Endodermal cell (in vitro differentiated cells): Measurements from ENCODE around the gene PZP. TPM values are rescaled to one million over a fixed set of nuclear protein-coding genes. Genes with fewer than 3 reads are reported as not detected.
"Not testable (repeated sequence)": the region's sequence is repeated elsewhere in the genome, so short reads cannot be mapped to it uniquely, and the experiment has no call there.

Experiments
- DNase-seq: peaks from one replicate; pipeline ENCODE4 v3.0.0-alpha.2; 2017
- H3K27ac ChIP-seq: 2 replicates; pipeline ENCODE4 v1.5.1; 2013; ENCODE audit warnings: mild to moderate bottlenecking, low read depth, low read length, moderate library complexity
- H3K27me3 ChIP-seq: 2 replicates; pipeline ENCODE4 v1.6.1; 2013; ENCODE audit warnings: mild to moderate bottlenecking, low read length, moderate library complexity; ENCODE audit not compliant: insufficient read depth, control insufficient read depth, poor library complexity, severe bottlenecking
- H3K36me3 ChIP-seq: 2 replicates; pipeline ENCODE4 v1.7.0; 2013; ENCODE audit warnings: mild to moderate bottlenecking, low read length, moderate library complexity; ENCODE audit not compliant: control insufficient read depth, insufficient read depth
- H3K4me1 ChIP-seq: one replicate; pipeline ENCODE4 v1.7.0; 2013; ENCODE audit warnings: low read length; ENCODE audit not compliant: control insufficient read depth, insufficient read depth
- H3K4me3 ChIP-seq: 2 replicates; pipeline ENCODE4 v1.5.1; 2013; ENCODE audit warnings: mild to moderate bottlenecking, low read length, moderate library complexity
- H3K9ac ChIP-seq: 2 replicates; pipeline ENCODE4 v1.6.1; 2013; ENCODE audit warnings: mild to moderate bottlenecking, low read length, moderate library complexity; ENCODE audit not compliant: poor library complexity, severe bottlenecking; ENCODE audit errors: extremely low read depth
- H3K9me3 ChIP-seq: 2 replicates; pipeline ENCODE4 v1.6.1; 2013; ENCODE audit warnings: mild to moderate bottlenecking, low read length, moderate library complexity; ENCODE audit not compliant: control insufficient read depth
- H3K27ac Mint-ChIP-seq: 2 replicates; pipeline ENCODE4 v1.8.0; 2020; ENCODE audit warnings: mixed read lengths
- H3K27me3 Mint-ChIP-seq: 2 replicates; pipeline ENCODE4 v1.8.0; 2021; ENCODE audit warnings: mild to moderate bottlenecking, mixed read lengths; ENCODE audit not compliant: insufficient read depth
- H3K36me3 Mint-ChIP-seq: 2 replicates; pipeline ENCODE4 v1.8.0; 2020; ENCODE audit warnings: low read depth, mixed read lengths
- H3K4me1 Mint-ChIP-seq: 2 replicates; pipeline ENCODE4 v1.8.0; 2020; ENCODE audit warnings: mixed read lengths
- H3K4me3 Mint-ChIP-seq: 2 replicates; pipeline ENCODE4 v1.8.0; 2020; ENCODE audit warnings: mild to moderate bottlenecking, moderate library complexity, mixed read lengths
- H3K9me3 Mint-ChIP-seq: 2 replicates; pipeline ENCODE4 v1.8.0; 2020; ENCODE audit warnings: mild to moderate bottlenecking, mixed read lengths
- WGBS, 2 experiments: methylation state at CpG; one replicate each; pipeline versions ENCODE4 v1.1.5 to v1.1.7; 2013; ENCODE audit warnings: missing lambda C conversion rate in 2 of 2, mixed read lengths in 1 of 2; ENCODE audit not compliant: insufficient coverage in 1 of 2, insufficient read length in 1 of 2; 5-methylcytosine and 5-hydroxymethylcytosine counted together
- total RNA-seq, 2 donors: library from RNA; stranded (reverse); fragmentation: NEBNext Ultra II Directional in 1 of 2; extraction: Animal tissue kit (Norgen Biotek cat#: 25700) in 1 of 2; gene quantifications; 2 replicates in 1 of 2; 3 replicates in 1 of 2; pipeline ENCODE4 v1.2.1, GENCODE V29; 2021
- TF ChIP-seq, protein P1 (sequence below): fragments of 200-600 bp; sonication (generic); conservative IDR thresholded peaks from 2 replicates; pipeline ENCODE4 v1.5.0; 2021; ENCODE audit warnings: antibody characterized with exemption, mild to moderate bottlenecking

PZP gene
- total RNA-seq, 2 donors from 2014 or later = 1.3 TPM; not detected in 1

DNA sequence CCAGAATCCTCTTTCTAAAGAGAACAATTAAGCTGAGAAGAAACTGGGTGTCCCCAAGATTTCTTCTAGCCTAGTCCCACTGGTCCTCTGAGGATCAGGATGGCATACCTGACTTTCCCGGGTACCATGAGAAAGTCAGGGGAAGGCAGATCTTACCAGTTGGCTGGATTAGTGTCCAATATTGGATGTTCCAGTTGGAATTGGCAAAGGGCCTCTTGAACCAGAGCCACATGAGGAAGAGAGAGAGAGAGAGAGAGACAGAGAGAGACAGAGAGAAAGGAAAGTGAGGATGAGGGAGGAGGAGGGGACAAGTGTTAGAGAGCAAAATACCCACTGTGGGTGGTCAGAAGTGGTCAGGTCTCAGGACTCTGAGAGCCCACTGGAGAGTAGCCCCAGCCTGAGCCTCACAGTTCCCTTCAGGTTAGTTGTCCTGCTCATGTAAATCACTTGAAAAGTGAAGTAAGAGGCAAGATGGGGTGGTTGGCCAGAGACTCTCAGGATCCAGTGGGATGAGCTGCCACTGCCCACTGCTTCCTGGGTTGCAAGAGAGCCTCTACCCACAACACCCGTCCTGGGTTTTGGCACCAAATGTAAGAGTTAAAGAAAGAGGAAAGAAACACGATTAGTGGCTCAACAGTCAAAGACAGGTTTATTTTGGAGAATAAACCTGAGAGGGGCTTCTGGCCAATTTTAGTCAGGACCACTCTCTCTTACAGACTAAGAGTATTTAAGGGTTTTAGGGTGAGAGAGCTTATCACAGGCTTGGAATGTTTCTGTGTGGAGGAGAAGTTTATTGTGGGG lies 64.1 kb downstream of the PZP start:
- no peak overlapping the region for H3K27ac Mint-ChIP-seq
- H3K27me3 Mint-ChIP-seq = peaks cover 26% of the 10 kb centered on the region
- H3K36me3 Mint-ChIP-seq = peaks cover 5% of the 10 kb centered on the region
- H3K4me3 Mint-ChIP-seq = no peak overlapping the region
- H3K4me1 Mint-ChIP-seq = peaks cover 3% of the 10 kb centered on the region
- TF ChIP-seq, protein P1, sequence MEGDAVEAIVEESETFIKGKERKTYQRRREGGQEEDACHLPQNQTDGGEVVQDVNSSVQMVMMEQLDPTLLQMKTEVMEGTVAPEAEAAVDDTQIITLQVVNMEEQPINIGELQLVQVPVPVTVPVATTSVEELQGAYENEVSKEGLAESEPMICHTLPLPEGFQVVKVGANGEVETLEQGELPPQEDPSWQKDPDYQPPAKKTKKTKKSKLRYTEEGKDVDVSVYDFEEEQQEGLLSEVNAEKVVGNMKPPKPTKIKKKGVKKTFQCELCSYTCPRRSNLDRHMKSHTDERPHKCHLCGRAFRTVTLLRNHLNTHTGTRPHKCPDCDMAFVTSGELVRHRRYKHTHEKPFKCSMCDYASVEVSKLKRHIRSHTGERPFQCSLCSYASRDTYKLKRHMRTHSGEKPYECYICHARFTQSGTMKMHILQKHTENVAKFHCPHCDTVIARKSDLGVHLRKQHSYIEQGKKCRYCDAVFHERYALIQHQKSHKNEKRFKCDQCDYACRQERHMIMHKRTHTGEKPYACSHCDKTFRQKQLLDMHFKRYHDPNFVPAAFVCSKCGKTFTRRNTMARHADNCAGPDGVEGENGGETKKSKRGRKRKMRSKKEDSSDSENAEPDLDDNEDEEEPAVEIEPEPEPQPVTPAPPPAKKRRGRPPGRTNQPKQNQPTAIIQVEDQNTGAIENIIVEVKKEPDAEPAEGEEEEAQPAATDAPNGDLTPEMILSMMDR = no peak
- WGBS, 2 experiments = 88% methylated on average over 3 of the region's 3 CpGs; no CpG with 5 or more reads in 1 of the 2 experiments
- no peaks in the 10 kb centered on the region for H3K27me3 ChIP-seq
- H3K4me3 ChIP-seq = no peak overlapping the region
- H3K9ac ChIP-seq = no peak overlapping the region
- no peak for DNase-seq
- H3K27ac ChIP-seq = no peak overlapping the region
- H3K4me1 ChIP-seq = no peaks in the 10 kb centered on the region
- peaks cover 46% of the 10 kb centered on the region for H3K9me3 ChIP-seq
- peaks cover 69% of the 10 kb centered on the region for H3K9me3 Mint-ChIP-seq
- no peaks in the 10 kb centered on the region for H3K36me3 ChIP-seq

DNA sequence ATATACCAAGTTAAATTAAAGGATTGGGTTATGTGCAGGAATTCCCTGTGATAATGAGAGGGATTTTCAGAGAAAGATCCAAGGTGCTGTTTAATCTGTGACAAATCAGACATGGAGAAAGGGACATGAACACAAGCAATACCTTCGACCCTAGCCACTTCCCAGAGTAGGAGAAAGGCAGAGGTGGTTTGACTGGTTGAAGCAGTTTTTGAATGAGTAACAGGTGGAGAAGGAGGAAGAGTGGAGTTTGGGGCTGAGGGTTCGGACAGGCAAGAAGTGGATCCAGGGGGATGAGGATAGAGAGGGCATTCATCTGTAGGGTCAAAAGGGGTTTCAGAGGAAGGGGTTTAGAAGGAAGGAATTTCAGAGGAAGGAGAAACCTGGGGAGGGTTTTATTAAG lies 65.1 kb downstream of the PZP start:
- Histone ChIP-seq H3K9me3 (peaks cover 50% of the 10 kb centered on the region), H3K27ac (no peak overlapping the region)
- TF ChIP-seq, protein P1 = no peak

DNA sequence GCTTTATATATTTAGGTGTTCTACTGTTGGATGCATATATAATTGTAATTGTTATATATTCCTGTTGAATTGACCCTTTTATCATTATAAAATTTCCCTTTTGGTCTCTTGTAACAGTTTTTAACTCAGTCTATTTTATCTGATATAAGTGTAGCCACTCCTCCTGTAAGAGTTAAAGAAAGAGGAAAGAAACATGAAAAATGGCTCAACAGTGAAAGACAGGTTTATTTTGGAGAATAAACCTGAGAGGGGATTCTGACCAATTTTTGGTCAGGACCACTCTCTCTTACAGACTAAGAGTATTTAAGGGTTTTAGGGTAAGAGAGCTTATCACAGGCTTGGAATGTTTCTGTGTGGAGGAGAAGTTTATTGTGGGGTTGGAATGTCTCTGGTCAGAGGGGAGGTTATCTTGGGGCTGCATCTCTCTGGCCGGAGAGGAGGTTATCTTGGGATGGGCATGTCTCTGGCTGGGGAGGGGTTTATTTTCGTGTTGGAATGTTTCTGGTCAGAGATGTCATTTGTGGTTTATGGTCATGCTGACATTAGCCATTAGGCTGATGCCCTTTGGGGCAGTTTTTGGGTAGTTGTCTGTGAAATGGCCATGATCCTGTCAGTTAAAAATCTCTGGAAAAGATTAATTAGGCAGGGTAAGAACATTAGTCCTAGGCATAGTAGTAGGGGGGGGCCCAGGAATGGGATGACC lies 68.5 kb downstream of the PZP start:
- not testable (repeated sequence) for H3K9ac ChIP-seq, H3K27me3 ChIP-seq, H3K27me3 Mint-ChIP-seq, DNase-seq, H3K27ac Mint-ChIP-seq, H3K27ac ChIP-seq, H3K4me1 Mint-ChIP-seq, H3K36me3 ChIP-seq, H3K4me1 ChIP-seq, H3K36me3 Mint-ChIP-seq, H3K4me3 Mint-ChIP-seq, H3K4me3 ChIP-seq
- H3K9me3 Mint-ChIP-seq = peaks cover 66% of the 10 kb centered on the region
- H3K9me3 ChIP-seq = peaks cover 45% of the 10 kb centered on the region
- WGBS, 2 experiments = 69% methylated on average over 2 of the region's 2 CpGs; no CpG with 5 or more reads in 1 of the 2 experiments

More for the DNA sequence above, 65.1 kb downstream of the PZP start:
- WGBS, 2 experiments = 79 to 91% methylated on average over 1 to 2 of the region's 2 CpGs
- Histone ChIP-seq H3K9ac (no peak overlapping the region), H3K4me1 (no peaks in the 10 kb centered on the region), H3K36me3 (no peaks in the 10 kb centered on the region), H3K27me3 (no peaks in the 10 kb centered on the region), H3K4me3 (no peak overlapping the region)
- Mint-ChIP-seq H3K36me3 (peaks cover 5% of the 10 kb centered on the region), H3K4me1 (no peaks in the 10 kb centered on the region), H3K27ac (no peak overlapping the region), H3K4me3 (no peak overlapping the region), H3K27me3 (peaks cover 26% of the 10 kb centered on the region), H3K9me3 (peaks cover 77% of the 10 kb centered on the region)
- DNase-seq = no peak
